Gastroesophageal sphincter (tissue), 3 donors: ENCODE measurements around the gene SH2D6.

ENCODE experiments used
- CTCF ChIP-seq, 4 experiments: fragments of 200-600 bp in 2 of 4; fragments of 450-650 bp in 2 of 4; sonication (generic) in 1 of 4; IDR thresholded peaks; one replicate each; pipeline ENCODE4 v1.5.1; 2017 to 2019; ENCODE audit warnings: antibody characterized with exemption in 4 of 4, mild to moderate bottlenecking in 2 of 4, moderate library complexity in 2 of 4
- EP300 ChIP-seq: sonication (generic); formaldehyde crosslinking; IDR thresholded peaks from one replicate; pipeline ENCODE4 v1.6.1; 2017; ENCODE audit warnings: antibody characterized with exemption, mild to moderate bottlenecking
- POLR2A ChIP-seq, 2 donors: fragments of 450-650 bp; IDR thresholded peaks; one replicate each; pipeline ENCODE4 v1.6.1; 2017; ENCODE audit warnings: antibody characterized with exemption in 2 of 2, mild to moderate bottlenecking in 2 of 2, moderate library complexity in 1 of 2
- POLR2AphosphoS5 ChIP-seq: sonication (generic); formaldehyde crosslinking; IDR thresholded peaks from one replicate; pipeline ENCODE4 v1.6.1; 2017; ENCODE audit warnings: antibody characterized with exemption

DNA sequence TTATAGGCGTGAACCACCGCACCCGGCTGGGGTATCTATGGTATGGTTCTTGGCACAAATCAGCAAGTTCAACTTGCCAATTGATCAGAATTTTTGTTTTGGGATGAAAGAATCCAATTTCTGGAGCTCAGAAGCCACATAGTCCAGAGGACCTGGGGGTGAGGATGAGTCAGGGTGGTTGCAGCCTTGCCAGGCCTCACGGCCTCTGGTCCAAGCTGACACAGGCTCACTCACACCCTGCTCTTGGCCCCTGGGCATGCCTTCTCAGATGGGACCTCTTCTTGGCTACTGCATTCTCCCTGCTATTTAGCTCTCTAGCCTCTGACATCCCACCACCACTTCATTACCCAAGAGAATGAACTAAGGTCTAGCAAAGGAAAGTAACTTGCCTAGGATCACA, 24.7 kb upstream of the SH2D6 start:
- TF ChIP-seq CTCF (IDR thresholded peaks at IDR 0.05) (no peak), POLR2AphosphoS5 (no peak), POLR2A (IDR thresholded peaks at IDR 0.05) (no peak), EP300 (no peak)
